Fibroblast of the aortic adventitia (primary cell): ENCODE results near the gene TEX2. TPM values are rescaled to one million over a fixed set of nuclear protein-coding genes. Genes with fewer than 3 reads are reported as not detected.

Experiments used
- DNase-seq: peaks from one replicate; pipeline ENCODE4 v3.0.0-alpha.2; 2010; ENCODE audit warnings: low read depth
- H3K4me3 ChIP-seq: 2 replicates; pipeline ENCODE4 v1.5.1; 2011; ENCODE audit warnings: low read depth, mild to moderate bottlenecking, control low read depth, low read length, moderate library complexity
- total RNA-seq: library from RNA; depleted of rRNA; stranded (reverse); fragments of >200 nt; gene quantifications from 2 replicates; pipeline ENCODE4 v1.2.3, GENCODE V29; 2012; ENCODE audit warnings: low replicate concordance
- TF ChIP-seq, protein P1 (sequence below): IDR thresholded peaks from 2 replicates; pipeline ENCODE4 v1.5.1; 2011; ENCODE audit warnings: mild to moderate bottlenecking, low read length, control low read depth, inconsistent platforms; ENCODE audit not compliant: insufficient read depth

Gene TEX2
- total RNA-seq, 1 donor = 24.6 TPM

DNA sequence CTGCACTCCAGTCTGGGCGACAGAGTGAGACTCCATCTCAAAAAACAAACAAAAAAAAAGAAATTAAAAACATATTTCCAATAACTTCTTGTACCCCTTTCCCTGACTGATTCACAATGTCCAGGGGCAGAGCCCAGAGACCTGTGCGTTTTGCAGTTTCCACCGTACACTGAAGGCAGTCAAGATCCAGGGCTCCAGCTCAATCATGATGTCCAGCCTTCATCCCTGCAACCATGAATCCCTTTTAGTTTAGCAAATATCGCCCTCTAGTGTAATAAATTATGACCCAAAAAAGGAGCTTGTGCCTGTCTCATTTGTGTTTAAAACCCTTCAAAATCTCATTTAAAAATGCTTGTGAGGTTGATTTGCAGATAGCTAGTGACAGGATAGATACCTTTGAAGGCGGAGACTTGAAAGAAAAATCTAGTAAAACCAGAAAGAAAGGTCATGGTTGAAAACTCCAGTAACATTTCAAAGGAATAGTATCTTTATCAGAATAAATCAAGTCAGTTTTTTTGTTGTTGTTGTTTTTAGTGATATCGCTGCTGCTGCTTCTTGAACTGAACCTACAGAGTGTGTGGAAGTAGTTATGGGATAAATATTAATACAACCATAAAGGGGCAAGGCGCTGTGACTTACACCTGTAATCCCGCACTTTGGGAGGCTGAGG is 129.4 kb downstream of the TEX2 start:
- no peak overlapping the region for H3K4me3 ChIP-seq
- peak; percentile 81 for DNase-seq
- TF ChIP-seq, protein P1, sequence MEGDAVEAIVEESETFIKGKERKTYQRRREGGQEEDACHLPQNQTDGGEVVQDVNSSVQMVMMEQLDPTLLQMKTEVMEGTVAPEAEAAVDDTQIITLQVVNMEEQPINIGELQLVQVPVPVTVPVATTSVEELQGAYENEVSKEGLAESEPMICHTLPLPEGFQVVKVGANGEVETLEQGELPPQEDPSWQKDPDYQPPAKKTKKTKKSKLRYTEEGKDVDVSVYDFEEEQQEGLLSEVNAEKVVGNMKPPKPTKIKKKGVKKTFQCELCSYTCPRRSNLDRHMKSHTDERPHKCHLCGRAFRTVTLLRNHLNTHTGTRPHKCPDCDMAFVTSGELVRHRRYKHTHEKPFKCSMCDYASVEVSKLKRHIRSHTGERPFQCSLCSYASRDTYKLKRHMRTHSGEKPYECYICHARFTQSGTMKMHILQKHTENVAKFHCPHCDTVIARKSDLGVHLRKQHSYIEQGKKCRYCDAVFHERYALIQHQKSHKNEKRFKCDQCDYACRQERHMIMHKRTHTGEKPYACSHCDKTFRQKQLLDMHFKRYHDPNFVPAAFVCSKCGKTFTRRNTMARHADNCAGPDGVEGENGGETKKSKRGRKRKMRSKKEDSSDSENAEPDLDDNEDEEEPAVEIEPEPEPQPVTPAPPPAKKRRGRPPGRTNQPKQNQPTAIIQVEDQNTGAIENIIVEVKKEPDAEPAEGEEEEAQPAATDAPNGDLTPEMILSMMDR = peak; percentile 58

DNA sequence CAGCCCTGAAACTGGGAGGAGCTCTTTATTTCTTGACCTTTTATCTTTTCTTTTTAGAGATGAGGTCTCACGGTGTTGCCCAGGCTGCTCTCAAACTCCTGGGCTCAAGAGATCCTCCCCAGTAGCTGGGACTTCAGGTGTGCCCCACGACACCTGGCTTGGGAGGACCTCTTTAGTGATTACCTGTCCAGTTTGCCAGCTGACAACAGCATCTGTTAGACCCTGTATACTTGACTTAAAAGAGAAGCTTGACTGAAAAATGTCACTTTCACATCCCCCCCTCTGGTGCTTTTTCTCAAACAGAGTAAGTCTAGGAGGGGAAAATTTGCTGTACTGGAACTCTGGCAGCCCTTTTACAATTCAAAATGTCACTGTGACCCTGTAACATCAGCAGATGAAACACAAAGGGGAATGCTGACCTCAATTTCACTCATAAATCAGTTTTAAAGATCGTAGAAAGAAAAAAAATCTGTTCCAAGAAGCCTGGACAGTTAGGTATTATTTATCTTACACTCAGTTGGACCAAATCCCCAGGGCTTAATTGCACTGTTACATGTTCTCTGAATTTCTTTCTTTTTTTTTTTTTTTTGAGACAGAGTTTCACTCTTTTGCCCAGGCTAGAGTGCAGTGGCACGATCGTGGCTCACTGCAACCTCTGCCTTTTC is 131.3 kb downstream of the TEX2 start:
- TF ChIP-seq, protein P1 = no peak
- no peak overlapping the region for H3K4me3 ChIP-seq
- no peak for DNase-seq

DNA sequence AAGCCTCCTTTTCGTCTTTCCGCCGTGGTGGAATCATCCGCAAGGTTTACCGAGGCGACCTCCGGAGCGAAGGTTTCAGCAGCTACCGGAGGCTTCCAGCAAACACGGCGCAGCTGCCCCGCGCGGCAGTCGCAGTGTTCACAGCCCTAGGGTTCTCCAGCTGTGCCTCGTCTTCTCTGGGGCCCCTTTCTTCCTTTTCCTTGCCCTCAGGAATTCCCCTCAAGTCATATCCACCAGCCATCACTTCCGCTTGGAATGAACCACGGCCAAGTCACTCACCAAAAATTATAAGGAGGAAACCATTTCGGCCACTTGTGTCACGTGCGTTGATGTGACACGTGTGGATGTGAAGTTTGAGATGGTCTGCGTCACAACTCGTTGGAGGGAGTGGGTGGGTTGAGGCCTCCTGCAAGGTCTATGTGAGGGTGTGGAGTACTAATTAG is 132.5 kb downstream of the TEX2 start:
- DNase-seq = peak; percentile 54
- peak overlapping the region; percentile 58 for H3K4me3 ChIP-seq
- TF ChIP-seq, protein P1 = no peak

GRCh38 chr17:64129765-64130558 is 133.1 kb downstream of the TEX2 start, which contains the start of gene ERN1:
Gene ERN1, minus strand, starts transcription at chr17:64130144. Its CDS starts 115 bp downstream, at chr17:64130029.
- H3K4me3 ChIP-seq = peak within 1 kb of the TSS; percentile 79
- TF ChIP-seq, protein P1 = no peak
- DNase-seq = peak; percentile 91

GRCh38 chr17:64129515-64129764 is 133.6 kb downstream of the TEX2 start:
- peak overlapping the region; percentile 79 for H3K4me3 ChIP-seq
- TF ChIP-seq, protein P1 = no peak

DNA sequence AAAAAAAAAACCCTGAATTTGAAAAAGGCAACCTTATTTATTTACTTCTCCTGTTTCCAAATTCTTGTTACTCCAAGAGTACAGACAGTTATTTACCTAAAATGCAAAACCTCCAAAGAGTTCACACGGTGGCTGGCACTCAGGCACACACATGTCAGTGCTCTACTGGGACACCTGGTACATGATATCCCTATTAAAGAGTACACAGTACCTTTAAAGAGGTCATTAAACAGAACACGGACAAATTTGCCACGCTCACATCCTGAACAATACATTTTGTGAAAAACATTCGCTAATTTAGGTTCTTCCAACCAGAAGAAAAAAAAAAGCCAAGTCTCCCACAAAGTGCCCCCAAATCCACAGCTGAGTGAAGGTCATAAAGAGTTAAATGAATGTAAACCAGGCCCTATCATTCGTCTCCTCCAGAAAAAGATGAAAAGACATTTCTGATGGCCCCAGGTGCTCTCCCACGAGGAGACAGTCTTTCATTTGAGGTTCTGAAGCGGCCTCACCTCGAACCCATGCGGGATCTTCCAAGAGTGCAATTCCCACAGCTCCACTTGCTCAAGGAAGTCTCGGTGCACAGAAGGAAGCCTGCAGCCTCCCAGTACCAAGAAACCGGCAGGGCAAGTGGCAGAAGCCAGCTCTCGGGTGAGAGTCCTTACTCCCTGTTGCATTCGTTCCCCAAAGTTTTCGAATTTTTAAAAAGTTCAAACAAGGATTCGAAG is 134.1 kb downstream of the TEX2 start:
- peak; percentile 50 for DNase-seq
- TF ChIP-seq, protein P1 = no peak
- peak overlapping the region; percentile 79 for H3K4me3 ChIP-seq

More at GRCh38 chr17:64129515-64129764, 133.6 kb downstream of the TEX2 start:
- no peak for DNase-seq
